Choroid plexus epithelial cell (primary cell): Measurements from ENCODE around the gene CD300LF.

Experiments used
- DNase-seq: peaks from one replicate; pipeline ENCODE4 v3.0.0-alpha.2; 2010; ENCODE audit warnings: low read depth
- H3K4me3 ChIP-seq: 2 replicates; pipeline ENCODE4 v1.5.1; 2011; ENCODE audit warnings: low read depth, mild to moderate bottlenecking, control low read depth, low read length, moderate library complexity
- CTCF ChIP-seq: conservative IDR thresholded peaks from 2 replicates; pipeline ENCODE4 v1.5.1; 2011; ENCODE audit warnings: low read depth, mild to moderate bottlenecking, control low read depth, inconsistent platforms, low read length, moderate library complexity

CD300LF gene

GRCh38 chr17:74742153-74742515 lies 29.4 kb upstream of the CD300LF start:
- no peak overlapping the region for H3K4me3 ChIP-seq
- no peak for DNase-seq

GRCh38 chr17:74740641-74741387 lies 28.1 kb upstream of the CD300LF start:
- DNase-seq: no peak
- no peak overlapping the region for H3K4me3 ChIP-seq
- TF ChIP-seq CTCF: no peak

More at GRCh38 chr17:74742153-74742515, 29.4 kb upstream of the CD300LF start:
- no peak for TF ChIP-seq CTCF

- no peak for TF ChIP-seq CTCF
- no peak overlapping the region for H3K4me3 ChIP-seq
- no peak for DNase-seq
Measured at GRCh38 chr17:74740173-74740572, 27.4 kb upstream of the CD300LF start.

- no peak overlapping the region for H3K4me3 ChIP-seq
- no peak for DNase-seq
- TF ChIP-seq CTCF: no peak
Measured at GRCh38 chr17:74739227-74739831, 26.6 kb upstream of the CD300LF start.

- no peak for TF ChIP-seq CTCF
- H3K4me3 ChIP-seq: no peak overlapping the region
- no peak for DNase-seq
Measured at GRCh38 chr17:74738051-74738996, 25.6 kb upstream of the CD300LF start.

GRCh38 chr17:74737299-74738050 lies 24.8 kb upstream of the CD300LF start:
- no peak for DNase-seq
- TF ChIP-seq CTCF: peak; percentile 50
- H3K4me3 ChIP-seq: no peak overlapping the region
